GM12878 (cell line): Measurements from ENCODE around the gene PAN3. TPM values are rescaled to one million over a fixed set of nuclear protein-coding genes. Genes with fewer than 3 reads are reported as not detected.

Source experiments
- ATAC-seq: fragments of 200-7000 bp; cut with Tn5 transposase; 3 replicates; pipeline ENCODE4 v1.9.1; 2020; ENCODE audit warnings: mild to moderate bottlenecking, moderate library complexity
- BruUV-seq: library from RNA; stranded (reverse); fragments of 400-500 nt; replicated peaks from 2 replicates; lab custom pipeline; 2021; lab: Mats Ljungman, UMichigan
- CTCF ChIA-PET: fragments of 300-600 bp; sonication (Branson Sonifier 250); formaldehyde crosslinking; extraction: SDS; loops from one replicate; lab custom pipeline; 2021; ENCODE audit warnings: inconsistent platforms; lab: Yijun Ruan, JAX
- POLR2A ChIA-PET: fragments of 350-600 bp; formaldehyde crosslinking; extraction: SDS; loops from one replicate; lab custom pipeline; 2021; ENCODE audit warnings: inconsistent platforms; lab: Charles Lee
- RAD21 ChIA-PET: fragments of 300-600 bp; sonication (Branson Sonifier 250); formaldehyde crosslinking; loops from one replicate; lab custom pipeline; 2023; ENCODE audit warnings: antibody characterized with exemption; ENCODE audit not compliant: unreplicated experiment; lab: Charles Lee
- SMC1A ChIA-PET: fragments of 300-600 bp; sonication (Branson Sonifier 250); formaldehyde crosslinking; loops from one replicate; lab custom pipeline; 2023; ENCODE audit not compliant: unreplicated experiment, uncharacterized antibody; lab: Charles Lee
- DNase-seq: peaks from one replicate; pipeline ENCODE4 v3.0.0-alpha.2; 2011; ENCODE audit warnings: low read depth, low spot score
- FAIRE-seq: peaks from 3 replicates; lab custom pipeline; 2011; peaks lifted over from hg19 to GRCh38; lab: Jason Lieb, UNC
- H2AFZ ChIP-seq: 2 replicates; pipeline ENCODE4 v1.6.0; 2011; ENCODE audit warnings: low read depth, low read length, control low read depth; ENCODE audit not compliant: control insufficient read depth
- H3K27ac ChIP-seq: 2 replicates; pipeline ENCODE4 v1.5.1; 2011; ENCODE audit warnings: control low read depth; ENCODE audit not compliant: control insufficient read depth, insufficient read depth
- H3K27me3 ChIP-seq, 2 experiments: replicated peaks in 1 of 2; 2 replicates each; pipeline versions ENCODE4 v1.6.0 to v1.6.1; 2011; ENCODE audit warnings: low read length in 1 of 2; ENCODE audit not compliant: control insufficient read depth in 2 of 2, insufficient read depth in 2 of 2
- H3K36me3 ChIP-seq, 2 experiments: 2 replicates each; pipeline ENCODE4 v1.5.1; 2011; ENCODE audit warnings: low read length in 1 of 2; ENCODE audit not compliant: control insufficient read depth in 2 of 2, insufficient read depth in 2 of 2
- H3K4me1 ChIP-seq: 2 replicates; pipeline ENCODE4 v1.6.1; 2011; ENCODE audit warnings: mild to moderate bottlenecking, low read length, moderate library complexity, mixed read lengths; ENCODE audit not compliant: control insufficient read depth, insufficient read depth
- H3K4me2 ChIP-seq: 2 replicates; pipeline ENCODE4 v1.6.0; 2011; ENCODE audit warnings: control low read depth; ENCODE audit not compliant: control insufficient read depth, insufficient read depth
- H3K4me3 ChIP-seq: fragments of 200-600 bp; sonication (generic); 2 replicates; pipeline ENCODE4 v1.5.1; 2016
- H3K79me2 ChIP-seq: 2 replicates; pipeline ENCODE4 v1.6.0; 2011; ENCODE audit warnings: low read length; ENCODE audit not compliant: control insufficient read depth, insufficient read depth
- H3K9ac ChIP-seq: 2 replicates; pipeline ENCODE4 v1.8.0; 2011; ENCODE audit warnings: low read length, control low read depth, mixed read lengths; ENCODE audit not compliant: control insufficient read depth, insufficient read depth
- H3K9me3 ChIP-seq: replicated peaks from 3 replicates; pipeline ENCODE4 v1.5.1; 2011; ENCODE audit warnings: mild to moderate bottlenecking, low read length; ENCODE audit not compliant: control insufficient read depth, insufficient read depth
- H4K20me1 ChIP-seq: 2 replicates; pipeline ENCODE4 v1.6.0; 2011; ENCODE audit not compliant: control insufficient read depth, insufficient read depth
- RAD21 ChIP-seq: IDR thresholded peaks from 2 replicates; pipeline ENCODE4 v1.6.1; 2011; ENCODE audit warnings: mild to moderate bottlenecking, low read depth, low read length, moderate library complexity; ENCODE audit not compliant: insufficient read depth
- ZNF217 ChIP-seq: fragments of 450-650 bp; IDR thresholded peaks from 2 replicates; pipeline ENCODE4 v1.6.1; 2017; ENCODE audit warnings: antibody characterized with exemption, mild to moderate bottlenecking
- WGBS: methylation state at CpG from one replicate; pipeline ENCODE4 v1.1.6; 2016; ENCODE audit warnings: low lambda C conversion rate; ENCODE audit not compliant: insufficient replicate concordance, insufficient coverage; ENCODE audit errors: missing lambda C conversion rate; 5-methylcytosine and 5-hydroxymethylcytosine counted together
- in situ Hi-C: fragments of 300-500 bp; cut with MboI; formaldehyde crosslinking; loops from 9 replicates; pipeline ENCODE4 v1.14.3; 2018; ENCODE audit warnings: mixed read lengths
- intact Hi-C: fragments of 100-400 bp; cut with micrococcal nuclease; formaldehyde crosslinking; loops from one replicate; pipeline ENCODE4 v1.14.2; 2022; ENCODE audit not compliant: unreplicated experiment
- polyA plus RNA-seq, 11 experiments: library from polyadenylated mRNA; depleted of rRNA in 4 of 11; unstranded in 6 of 11; stranded (reverse) in 5 of 11; fragments of >200 nt; fragmentation: Nextera tagmentation in 4 of 11; fragmentation: Illumina TruSeq in 1 of 11; extraction: Ambion mirVana in 4 of 11; extraction: Trizol in 1 of 11; gene quantifications; 1 replicate in 1 of 11; 2 replicates in 10 of 11; pipeline versions ENCODE4 v1.2.1 to v1.2.3, GENCODE V29; 2011 to 2016; ENCODE audit warnings: inconsistent platforms in 2 of 11, missing spikeins in 2 of 11, low read depth in 1 of 11
- total RNA-seq, 4 experiments: library from RNA; depleted of rRNA in 3 of 4; stranded (reverse); fragments of >200 nt in 3 of 4; fragmentation: Illumina TruSeq in 1 of 4; extraction: Trizol in 1 of 4; gene quantifications; 2 replicates each; pipeline versions ENCODE4 v1.2.1 to v1.2.3, GENCODE V29; 2013 to 2021
- TF ChIP-seq, protein P1 (sequence below): IDR thresholded peaks from 2 replicates; pipeline ENCODE4 v1.6.1; 2012; ENCODE audit warnings: mild to moderate bottlenecking, low read depth, low read length
- TF ChIP-seq, protein P2 (sequence below): fragments of 450-650 bp; IDR thresholded peaks from 2 replicates; pipeline ENCODE4 v1.6.1; 2017; ENCODE audit warnings: mild to moderate bottlenecking, low read depth, inconsistent platforms; ENCODE audit not compliant: poor library complexity, severe bottlenecking
- TF ChIP-seq, protein P3 (sequence below), 3 experiments: IDR thresholded peaks in 2 of 3; conservative IDR thresholded peaks in 1 of 3; 2 replicates each; pipeline ENCODE4 v1.5.1; 2011; ENCODE audit warnings: low read depth in 3 of 3, low read length in 3 of 3, mild to moderate bottlenecking in 3 of 3, control low read depth in 2 of 3, moderate library complexity in 2 of 3, inconsistent platforms in 1 of 3, mixed read lengths in 1 of 3; ENCODE audit not compliant: control insufficient read depth in 2 of 3, insufficient read depth in 1 of 3; ENCODE audit errors: extremely low read depth in 1 of 3
- TF ChIP-seq, protein P4 (sequence below): IDR thresholded peaks from 2 replicates; pipeline ENCODE4 v1.6.1; 2011; ENCODE audit warnings: low read depth, mild to moderate bottlenecking, low read length, moderate library complexity, borderline replicate concordance; ENCODE audit errors: extremely low read depth

The PAN3 gene
- total and polyA plus RNA-seq, 10 of the 15 experiments (the other 5 are each of a cell fraction or from before 2014, with no cell fraction given), result 13.0 to 33.3 (median 19.9) TPM

DNA sequence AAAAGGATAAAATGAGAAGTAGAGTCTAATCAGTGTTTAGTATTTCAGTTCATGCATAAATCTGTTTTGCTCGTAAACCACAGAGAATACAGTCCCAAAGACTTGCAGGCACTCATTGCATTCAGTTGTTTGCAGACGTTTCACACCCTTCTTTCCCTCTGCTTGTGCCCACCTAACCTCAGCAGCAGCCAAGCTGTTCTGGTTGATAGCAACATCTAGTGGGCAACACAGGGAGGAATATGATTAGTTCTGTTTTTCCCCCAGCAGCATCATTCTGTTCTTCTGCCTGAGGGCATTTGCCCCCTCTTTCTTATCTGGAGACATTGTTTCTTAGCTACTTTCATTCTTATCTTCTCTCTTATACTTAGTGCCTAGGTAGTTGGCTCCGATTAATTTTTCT, 135.6 kb downstream of the PAN3 start:
- intact Hi-C loops (no loop called here), in situ Hi-C loops (no loop called here)
- Histone ChIP-seq H3K36me3 (peaks cover 2 to 13% of the 10 kb centered on the region in 2 experiments; a peak in 2 of 4 replicates), H3K27ac (no peak overlapping the region), H4K20me1 (no peaks in the 10 kb centered on the region), H3K4me1 (peaks cover 7% of the 10 kb centered on the region; the same call in 1 of the 2 replicates), H3K27me3 (no peaks in the 10 kb centered on the region), H3K4me3 (no peak overlapping the region), H2AFZ (no peak overlapping the region), H3K4me2 (no peak overlapping the region), H3K9ac (no peak overlapping the region), H3K79me2 (no peaks in the 10 kb centered on the region), H3K9me3 (no peaks in the 10 kb centered on the region)
- no peak for TF ChIP-seq ZNF217
- TF ChIP-seq, protein P1, sequence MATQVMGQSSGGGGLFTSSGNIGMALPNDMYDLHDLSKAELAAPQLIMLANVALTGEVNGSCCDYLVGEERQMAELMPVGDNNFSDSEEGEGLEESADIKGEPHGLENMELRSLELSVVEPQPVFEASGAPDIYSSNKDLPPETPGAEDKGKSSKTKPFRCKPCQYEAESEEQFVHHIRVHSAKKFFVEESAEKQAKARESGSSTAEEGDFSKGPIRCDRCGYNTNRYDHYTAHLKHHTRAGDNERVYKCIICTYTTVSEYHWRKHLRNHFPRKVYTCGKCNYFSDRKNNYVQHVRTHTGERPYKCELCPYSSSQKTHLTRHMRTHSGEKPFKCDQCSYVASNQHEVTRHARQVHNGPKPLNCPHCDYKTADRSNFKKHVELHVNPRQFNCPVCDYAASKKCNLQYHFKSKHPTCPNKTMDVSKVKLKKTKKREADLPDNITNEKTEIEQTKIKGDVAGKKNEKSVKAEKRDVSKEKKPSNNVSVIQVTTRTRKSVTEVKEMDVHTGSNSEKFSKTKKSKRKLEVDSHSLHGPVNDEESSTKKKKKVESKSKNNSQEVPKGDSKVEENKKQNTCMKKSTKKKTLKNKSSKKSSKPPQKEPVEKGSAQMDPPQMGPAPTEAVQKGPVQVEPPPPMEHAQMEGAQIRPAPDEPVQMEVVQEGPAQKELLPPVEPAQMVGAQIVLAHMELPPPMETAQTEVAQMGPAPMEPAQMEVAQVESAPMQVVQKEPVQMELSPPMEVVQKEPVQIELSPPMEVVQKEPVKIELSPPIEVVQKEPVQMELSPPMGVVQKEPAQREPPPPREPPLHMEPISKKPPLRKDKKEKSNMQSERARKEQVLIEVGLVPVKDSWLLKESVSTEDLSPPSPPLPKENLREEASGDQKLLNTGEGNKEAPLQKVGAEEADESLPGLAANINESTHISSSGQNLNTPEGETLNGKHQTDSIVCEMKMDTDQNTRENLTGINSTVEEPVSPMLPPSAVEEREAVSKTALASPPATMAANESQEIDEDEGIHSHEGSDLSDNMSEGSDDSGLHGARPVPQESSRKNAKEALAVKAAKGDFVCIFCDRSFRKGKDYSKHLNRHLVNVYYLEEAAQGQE, result no peak
- TF ChIP-seq, protein P2, sequence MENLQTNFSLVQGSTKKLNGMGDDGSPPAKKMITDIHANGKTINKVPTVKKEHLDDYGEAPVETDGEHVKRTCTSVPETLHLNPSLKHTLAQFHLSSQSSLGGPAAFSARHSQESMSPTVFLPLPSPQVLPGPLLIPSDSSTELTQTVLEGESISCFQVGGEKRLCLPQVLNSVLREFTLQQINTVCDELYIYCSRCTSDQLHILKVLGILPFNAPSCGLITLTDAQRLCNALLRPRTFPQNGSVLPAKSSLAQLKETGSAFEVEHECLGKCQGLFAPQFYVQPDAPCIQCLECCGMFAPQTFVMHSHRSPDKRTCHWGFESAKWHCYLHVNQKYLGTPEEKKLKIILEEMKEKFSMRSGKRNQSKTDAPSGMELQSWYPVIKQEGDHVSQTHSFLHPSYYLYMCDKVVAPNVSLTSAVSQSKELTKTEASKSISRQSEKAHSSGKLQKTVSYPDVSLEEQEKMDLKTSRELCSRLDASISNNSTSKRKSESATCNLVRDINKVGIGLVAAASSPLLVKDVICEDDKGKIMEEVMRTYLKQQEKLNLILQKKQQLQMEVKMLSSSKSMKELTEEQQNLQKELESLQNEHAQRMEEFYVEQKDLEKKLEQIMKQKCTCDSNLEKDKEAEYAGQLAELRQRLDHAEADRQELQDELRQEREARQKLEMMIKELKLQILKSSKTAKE, result no peak
- TF ChIP-seq, protein P3, sequence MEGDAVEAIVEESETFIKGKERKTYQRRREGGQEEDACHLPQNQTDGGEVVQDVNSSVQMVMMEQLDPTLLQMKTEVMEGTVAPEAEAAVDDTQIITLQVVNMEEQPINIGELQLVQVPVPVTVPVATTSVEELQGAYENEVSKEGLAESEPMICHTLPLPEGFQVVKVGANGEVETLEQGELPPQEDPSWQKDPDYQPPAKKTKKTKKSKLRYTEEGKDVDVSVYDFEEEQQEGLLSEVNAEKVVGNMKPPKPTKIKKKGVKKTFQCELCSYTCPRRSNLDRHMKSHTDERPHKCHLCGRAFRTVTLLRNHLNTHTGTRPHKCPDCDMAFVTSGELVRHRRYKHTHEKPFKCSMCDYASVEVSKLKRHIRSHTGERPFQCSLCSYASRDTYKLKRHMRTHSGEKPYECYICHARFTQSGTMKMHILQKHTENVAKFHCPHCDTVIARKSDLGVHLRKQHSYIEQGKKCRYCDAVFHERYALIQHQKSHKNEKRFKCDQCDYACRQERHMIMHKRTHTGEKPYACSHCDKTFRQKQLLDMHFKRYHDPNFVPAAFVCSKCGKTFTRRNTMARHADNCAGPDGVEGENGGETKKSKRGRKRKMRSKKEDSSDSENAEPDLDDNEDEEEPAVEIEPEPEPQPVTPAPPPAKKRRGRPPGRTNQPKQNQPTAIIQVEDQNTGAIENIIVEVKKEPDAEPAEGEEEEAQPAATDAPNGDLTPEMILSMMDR (IDR thresholded peaks at IDR 0.05 in 2 of 3, conservative IDR thresholded peaks at IDR 0.05 in 1 of 3; ENCODE audit: control insufficient read depth in 2 of 3, extremely low read depth in 1 of 3, insufficient read depth in 1 of 3, low read depth in 3 of 3, low read length in 3 of 3), result 0 out of 6 replicates have a peak, but pooled peaks of 2 of the 3 experiments have one; percentile 10
- TF ChIP-seq, protein P4, sequence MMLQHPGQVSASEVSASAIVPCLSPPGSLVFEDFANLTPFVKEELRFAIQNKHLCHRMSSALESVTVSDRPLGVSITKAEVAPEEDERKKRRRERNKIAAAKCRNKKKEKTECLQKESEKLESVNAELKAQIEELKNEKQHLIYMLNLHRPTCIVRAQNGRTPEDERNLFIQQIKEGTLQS, result no peak
- TF ChIP-seq RAD21, result peak; percentile 47
- ChIA-PET SMC1A (interaction anchor here (0.6 to 0.9 kb wide), 3 partner anchors 68 to 127 kb away, joined by 3 read pairs; no protein-coding TSS in a partner anchor), CTCF (interaction anchor here (1.1 kb wide), 2 partner anchors 214 to 290 kb away, joined by 3 read pairs; no protein-coding TSS in a partner anchor), RAD21 (no interaction called here), POLR2A (no interaction called here)
- whole genome bisulfite sequencing, result 95% methylated on average over 3 of the region's 3 CpGs
- DNase-seq (no peak), ATAC-seq (no peak), FAIRE-seq (no peak)
- no TSS peak for BruUV-seq
